Sigmoid colon (tissue), 7 donors: ENCODE data around the gene ATP2B2. TPM values are rescaled to one million over a fixed set of nuclear protein-coding genes. Genes with fewer than 3 reads are reported as not detected.

Experiments used
- DNase-seq: peaks from one replicate; pipeline ENCODE4 v3.0.0-alpha.2; 2019
- H3K27ac ChIP-seq, 4 donors: fragments of 200-600 bp; sonication (generic); one replicate each; pipeline ENCODE4 v1.5.1; 2016 to 2019; ENCODE audit warnings: mild to moderate bottlenecking in 1 of 4
- H3K27me3 ChIP-seq, 3 donors: fragments of 200-600 bp; sonication (generic); one replicate each; pipeline ENCODE4 v1.5.1; 2019; ENCODE audit warnings: mild to moderate bottlenecking in 1 of 3
- H3K36me3 ChIP-seq, 4 donors: fragments of 200-600 bp; sonication (generic); one replicate each; pipeline ENCODE4 v1.5.1; 2016 to 2019
- H3K4me1 ChIP-seq, 4 donors: fragments of 200-600 bp; sonication (generic); one replicate each; pipeline ENCODE4 v1.5.1; 2017 to 2019
- H3K4me3 ChIP-seq, 4 donors: fragments of 200-600 bp; sonication (generic); one replicate each; pipeline ENCODE4 v1.5.1; 2017 to 2019; ENCODE audit warnings: mild to moderate bottlenecking in 2 of 4, moderate library complexity in 1 of 4
- H3K9me3 ChIP-seq, 4 donors: fragments of 200-600 bp in 3 of 4; sonication (generic) in 3 of 4; one replicate each; pipeline versions ENCODE4 v1.5.1 to v1.6.1; 2013 to 2019
- CTCF ChIP-seq, 4 experiments: fragments of 450-650 bp in 3 of 4; fragments of 200-600 bp in 1 of 4; IDR thresholded peaks; one replicate each; pipeline ENCODE4 v1.5.1; 2016 to 2019; ENCODE audit warnings: antibody characterized with exemption in 4 of 4, mild to moderate bottlenecking in 3 of 4, moderate library complexity in 2 of 4
- EP300 ChIP-seq, 4 donors: sonication (generic); formaldehyde crosslinking; IDR thresholded peaks; one replicate each; pipeline ENCODE4 v1.6.1; 2017; ENCODE audit warnings: antibody characterized with exemption in 4 of 4
- POLR2A ChIP-seq, 2 donors: fragments of 450-650 bp; IDR thresholded peaks; one replicate each; pipeline ENCODE4 v1.6.1; 2016; ENCODE audit warnings: antibody characterized with exemption in 2 of 2, mild to moderate bottlenecking in 2 of 2, moderate library complexity in 2 of 2
- POLR2AphosphoS5 ChIP-seq, 4 donors: sonication (generic); formaldehyde crosslinking; IDR thresholded peaks; one replicate each; pipeline ENCODE4 v1.6.1; 2017; ENCODE audit warnings: antibody characterized with exemption in 4 of 4
- WGBS, 2 donors: extraction: QIAGEN DNeasy Blood & Tissue Kit; methylation state at CpG; one replicate each; pipeline ENCODE4 v1.1.7; 2013; 5-methylcytosine and 5-hydroxymethylcytosine counted together
- intact Hi-C: fragments of 100-400 bp; cut with DNase I; formaldehyde crosslinking; loops from one replicate; pipeline ENCODE4 v1.15.1; 2023
- polyA plus RNA-seq, 3 donors: library from polyadenylated mRNA; stranded (reverse); fragments of 200-250 nt; gene quantifications; one replicate each; pipeline ENCODE4 v1.2.3, GENCODE V29; 2013
- total RNA-seq, 4 donors: library from RNA; depleted of rRNA; stranded (reverse); fragments of >200 nt; gene quantifications; one replicate each; pipeline ENCODE4 v1.1.0, GENCODE V29; 2016
- donor health status: healthy with polysubstance abuse.
- donor health status: Bipolar disorder and iron deficiency.
- donor health status: healthy.

ATP2B2 gene
- total and polyA plus RNA-seq, 7 donors = under 0.01 to 0.83 (median 0.23) TPM; not detected in 3

GRCh38 chr3:10341901-10342398 is 163.4 kb downstream of the ATP2B2 start:
- Histone ChIP-seq H3K27me3 (peaks cover 0 to 9% (median 0%) of the 10 kb centered on the region in 3 donors), H3K27ac (no peak overlapping the region), H3K36me3 (no peaks in the 10 kb centered on the region), H3K4me1 (no peaks in the 10 kb centered on the region), H3K9me3 (no peaks in the 10 kb centered on the region), H3K4me3 (no peak overlapping the region)
- intact Hi-C loops = no loop called here
- no peak for DNase-seq
- 73 to 83% methylated on average over 7 of the region's 7 CpGs for whole genome bisulfite sequencing, 2 donors
- TF ChIP-seq POLR2A (IDR thresholded peaks at IDR 0.05) = no peak
- no peak for TF ChIP-seq POLR2AphosphoS5 (IDR thresholded peaks at IDR 0.05)
- no peak for TF ChIP-seq EP300 (IDR thresholded peaks at IDR 0.05)
- TF ChIP-seq CTCF (IDR thresholded peaks at IDR 0.05) = no peak

GRCh38 chr3:10340476-10340875 is 164.9 kb downstream of the ATP2B2 start:
- TF ChIP-seq CTCF (IDR thresholded peaks at IDR 0.05) (no peak), POLR2A (IDR thresholded peaks at IDR 0.05) (no peak), EP300 (IDR thresholded peaks at IDR 0.05) (no peak), POLR2AphosphoS5 (IDR thresholded peaks at IDR 0.05) (no peak)
- H3K27ac ChIP-seq = no peak overlapping the region
- intact Hi-C loops = no loop called here
- H3K9me3 ChIP-seq = no peaks in the 10 kb centered on the region
- 89 to 92% methylated on average over 18 of the region's 18 CpGs for WGBS, 2 donors
- H3K36me3 ChIP-seq = no peaks in the 10 kb centered on the region
- no peak for DNase-seq
- no peak overlapping the region for H3K4me3 ChIP-seq
- peaks cover 0 to 20% (median 0%) of the 10 kb centered on the region in 3 donors for H3K27me3 ChIP-seq
- H3K4me1 ChIP-seq = no peaks in the 10 kb centered on the region

- DNase-seq = no peak
- intact Hi-C loops = no loop called here
- Histone ChIP-seq H3K4me1 (no peaks in the 10 kb centered on the region), H3K36me3 (no peaks in the 10 kb centered on the region), H3K4me3 (no peak overlapping the region), H3K9me3 (no peaks in the 10 kb centered on the region), H3K27ac (no peak overlapping the region), H3K27me3 (peaks cover 0 to 20% (median 0%) of the 10 kb centered on the region in 3 donors)
- 35 to 70% methylated on average over 4 of the region's 4 CpGs for WGBS, 2 donors
- TF ChIP-seq CTCF (IDR thresholded peaks at IDR 0.05) (no peak), POLR2A (IDR thresholded peaks at IDR 0.05) (no peak), POLR2AphosphoS5 (IDR thresholded peaks at IDR 0.05) (no peak), EP300 (IDR thresholded peaks at IDR 0.05) (no peak)
Observed at GRCh38 chr3:10340046-10340445, 165.3 kb downstream of the ATP2B2 start.

GRCh38 chr3:10339376-10339955 is 165.9 kb downstream of the ATP2B2 start:
- Histone ChIP-seq H3K9me3 (no peaks in the 10 kb centered on the region), H3K36me3 (no peaks in the 10 kb centered on the region), H3K4me3 (no peak overlapping the region), H3K27ac (no peak overlapping the region), H3K4me1 (no peaks in the 10 kb centered on the region), H3K27me3 (peaks cover 0 to 20% (median 0%) of the 10 kb centered on the region in 3 donors)
- TF ChIP-seq POLR2A (IDR thresholded peaks at IDR 0.05) (no peak), POLR2AphosphoS5 (IDR thresholded peaks at IDR 0.05) (no peak), EP300 (IDR thresholded peaks at IDR 0.05) (no peak), CTCF (IDR thresholded peaks at IDR 0.05) (no peak)
- intact Hi-C loops = no loop called here
- WGBS, 2 donors = 84 to 90% methylated on average over 8 of the region's 8 CpGs
- no peak for DNase-seq
